OCI-LY7 (cell line): ENCODE results near the gene ENO4.

Experiments
- CTCF ChIP-seq: fragments of 200-600 bp; sonication (generic); conservative IDR thresholded peaks from 2 replicates; pipeline ENCODE4 v1.5.1; 2014; ENCODE audit warnings: mild to moderate bottlenecking, antibody characterized with exemption, low read length, moderate library complexity, mixed read lengths
- EZH2phosphoT487 ChIP-seq: fragments of 200-600 bp; sonication (generic); IDR thresholded peaks from 2 replicates; pipeline ENCODE4 v1.6.1; 2018; ENCODE audit warnings: low read depth, borderline replicate concordance, mild to moderate bottlenecking, mixed run types, antibody characterized with exemption, low read length, moderate library complexity, mixed read lengths

- no peak for TF ChIP-seq CTCF
- TF ChIP-seq EZH2phosphoT487, result no peak
Measured at GRCh38 chr10:116802474-116802873, 46.8 kb upstream of the ENO4 start.
